Cardiac septum (tissue), 1 donor: Measurements from ENCODE around the gene APBB2. TPM values are rescaled to one million over a fixed set of nuclear protein-coding genes. Genes with fewer than 3 reads are reported as not detected.
"Not testable (repeated sequence)": the region's sequence is repeated elsewhere in the genome, so short reads cannot be mapped to it uniquely, and the experiment has no call there.

ENCODE experiments used
- DNase-seq: peaks from one replicate; pipeline ENCODE4 v3.0.0-alpha.2; 2020; ENCODE audit warnings: low spot score
- intact Hi-C: fragments of 100-400 bp; cut with DNase I; formaldehyde crosslinking; loops from one replicate; pipeline ENCODE4 v1.14.0; 2022
- total RNA-seq: library from RNA; stranded (reverse); fragmentation: NEBNext Ultra II Directional; extraction: Animal tissue kit (Norgen Biotek cat#: 25700); gene quantifications from one replicate; pipeline ENCODE4 v1.2.1, GENCODE V29; 2021
- donor health status: DM: no; HTN: no; CAD: no.

The APBB2 gene
- total RNA-seq, 1 donor from 2014 or later: 35.2 TPM

- peak; percentile 80 for DNase-seq
- intact Hi-C loops: loop anchor here (2.0 kb wide), 1 partner anchor 162 kb away; no protein-coding TSS in a partner anchor
Observed at GRCh38 chr4:41050880-41051775, 163.2 kb downstream of the APBB2 start.

GRCh38 chr4:41050116-41050515 is 164.2 kb downstream of the APBB2 start:
- no peak for DNase-seq
- intact Hi-C loops: loop anchor here (2.0 kb wide), 1 partner anchor 163 kb away; no protein-coding TSS in a partner anchor

- DNase-seq, intact Hi-C loops: not testable (repeated sequence)
Observed at GRCh38 chr4:41049176-41049575, 165.2 kb downstream of the APBB2 start.

GRCh38 chr4:41044791-41045190 is 169.6 kb downstream of the APBB2 start:
- intact Hi-C loops: no loop called here
- no peak for DNase-seq

GRCh38 chr4:41044165-41044564 is 170.2 kb downstream of the APBB2 start:
- intact Hi-C loops: no loop called here

GRCh38 chr4:41043465-41043864 is 170.9 kb downstream of the APBB2 start:
- intact Hi-C loops: no loop called here

More at GRCh38 chr4:41044165-41044564, 170.2 kb downstream of the APBB2 start:
- no peak for DNase-seq

GRCh38 chr4:41041551-41041950 is 172.8 kb downstream of the APBB2 start:
- intact Hi-C loops: no loop called here
- DNase-seq: no peak

More at GRCh38 chr4:41043465-41043864, 170.9 kb downstream of the APBB2 start:
- DNase-seq: no peak

GRCh38 chr4:41039317-41039716 is 175.0 kb downstream of the APBB2 start:
- DNase-seq: no peak

GRCh38 chr4:41038304-41038703 is 176.0 kb downstream of the APBB2 start:
- intact Hi-C loops: no loop called here
- no peak for DNase-seq

More at GRCh38 chr4:41039317-41039716, 175.0 kb downstream of the APBB2 start:
- intact Hi-C loops: no loop called here

- DNase-seq: no peak
- intact Hi-C loops: no loop called here
Observed at GRCh38 chr4:41029098-41029497, 185.2 kb downstream of the APBB2 start.

GRCh38 chr4:41028392-41029076 is 185.8 kb downstream of the APBB2 start:
- intact Hi-C loops: no loop called here
- no peak for DNase-seq

GRCh38 chr4:41026971-41027370 is 187.4 kb downstream of the APBB2 start:
- intact Hi-C loops: no loop called here
- no peak for DNase-seq

GRCh38 chr4:41025824-41026223 is 188.5 kb downstream of the APBB2 start:
- DNase-seq: no peak
- intact Hi-C loops: no loop called here

GRCh38 chr4:41024556-41025491 is 189.5 kb downstream of the APBB2 start:
- intact Hi-C loops: no loop called here
- no peak for DNase-seq

- intact Hi-C loops: no loop called here
- DNase-seq: no peak
Observed at GRCh38 chr4:41022116-41022515, 192.2 kb downstream of the APBB2 start.

GRCh38 chr4:41015016-41015675 is 199.2 kb downstream of the APBB2 start:
- intact Hi-C loops: no loop called here
- DNase-seq: no peak

- intact Hi-C loops: no loop called here
- DNase-seq: no peak
Observed at GRCh38 chr4:41014158-41014557, 200.2 kb downstream of the APBB2 start.

- intact Hi-C loops: no loop called here
Observed at GRCh38 chr4:41013746-41014145, 200.6 kb downstream of the APBB2 start.

GRCh38 chr4:41012911-41013310 is 201.4 kb downstream of the APBB2 start:
- no peak for DNase-seq
- intact Hi-C loops: no loop called here

More at GRCh38 chr4:41013746-41014145, 200.6 kb downstream of the APBB2 start:
- no peak for DNase-seq
